PFSK-1 (cell line): ENCODE measurements around the gene PPM1L.

Source experiments
- POLR2AphosphoS5 ChIP-seq: IDR thresholded peaks from 2 replicates; pipeline ENCODE4 v1.6.1; 2012; ENCODE audit warnings: low read depth, mild to moderate bottlenecking, control low read depth, low read length, moderate library complexity
- SIN3A ChIP-seq: IDR thresholded peaks from 2 replicates; pipeline ENCODE4 v1.6.1; 2012; ENCODE audit warnings: mild to moderate bottlenecking, low read length, moderate library complexity, borderline replicate concordance; ENCODE audit not compliant: insufficient read depth
- TAF1 ChIP-seq: IDR thresholded peaks from 2 replicates; pipeline ENCODE4 v1.6.1; 2012; ENCODE audit warnings: low read length, control low read depth, borderline replicate concordance; ENCODE audit not compliant: insufficient read depth
- TF ChIP-seq, protein P1 (sequence below), 2 experiments: IDR thresholded peaks; 2 replicates each; pipeline versions ENCODE4 v1.6.1 to v1.8.0; 2011 to 2012; ENCODE audit warnings: low read depth in 2 of 2, low read length in 2 of 2, control low read depth in 1 of 2, inconsistent platforms in 1 of 2, mild to moderate bottlenecking in 1 of 2, moderate library complexity in 1 of 2; ENCODE audit not compliant: insufficient read depth in 1 of 2

DNA sequence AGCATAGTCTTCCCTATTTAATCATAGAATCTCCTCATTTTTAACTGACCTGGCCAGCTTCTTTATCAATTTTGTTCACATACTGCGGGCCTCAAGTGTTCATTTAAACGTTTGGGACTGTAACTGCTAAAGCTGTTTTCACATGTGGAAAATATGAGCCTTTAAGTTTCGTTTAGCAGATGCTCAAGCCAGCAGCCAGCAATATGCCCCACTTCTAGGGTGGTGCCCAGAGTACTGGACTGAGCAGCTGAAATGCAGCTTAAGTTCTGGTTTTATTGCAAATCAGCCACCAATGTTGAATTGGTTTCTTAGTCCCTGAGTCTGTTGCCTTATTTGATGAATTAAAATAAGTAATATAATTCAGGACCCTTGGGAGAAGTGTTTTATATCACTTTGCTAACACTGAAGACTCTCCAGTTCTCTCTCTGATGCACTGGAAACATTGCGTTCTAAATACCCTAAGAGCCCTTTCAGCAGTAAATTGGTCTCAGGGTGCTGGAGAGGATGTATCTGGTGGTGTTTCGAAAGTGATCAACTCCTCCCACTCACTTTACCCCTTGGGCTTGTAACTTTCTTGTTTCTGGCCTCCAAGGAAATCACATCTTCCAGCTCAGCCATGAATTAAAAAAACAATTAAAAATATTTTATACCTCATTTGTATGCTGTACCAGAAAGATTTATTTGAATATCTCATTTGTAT, 287.5 kb downstream of the PPM1L start:
- TF ChIP-seq, protein P1, sequence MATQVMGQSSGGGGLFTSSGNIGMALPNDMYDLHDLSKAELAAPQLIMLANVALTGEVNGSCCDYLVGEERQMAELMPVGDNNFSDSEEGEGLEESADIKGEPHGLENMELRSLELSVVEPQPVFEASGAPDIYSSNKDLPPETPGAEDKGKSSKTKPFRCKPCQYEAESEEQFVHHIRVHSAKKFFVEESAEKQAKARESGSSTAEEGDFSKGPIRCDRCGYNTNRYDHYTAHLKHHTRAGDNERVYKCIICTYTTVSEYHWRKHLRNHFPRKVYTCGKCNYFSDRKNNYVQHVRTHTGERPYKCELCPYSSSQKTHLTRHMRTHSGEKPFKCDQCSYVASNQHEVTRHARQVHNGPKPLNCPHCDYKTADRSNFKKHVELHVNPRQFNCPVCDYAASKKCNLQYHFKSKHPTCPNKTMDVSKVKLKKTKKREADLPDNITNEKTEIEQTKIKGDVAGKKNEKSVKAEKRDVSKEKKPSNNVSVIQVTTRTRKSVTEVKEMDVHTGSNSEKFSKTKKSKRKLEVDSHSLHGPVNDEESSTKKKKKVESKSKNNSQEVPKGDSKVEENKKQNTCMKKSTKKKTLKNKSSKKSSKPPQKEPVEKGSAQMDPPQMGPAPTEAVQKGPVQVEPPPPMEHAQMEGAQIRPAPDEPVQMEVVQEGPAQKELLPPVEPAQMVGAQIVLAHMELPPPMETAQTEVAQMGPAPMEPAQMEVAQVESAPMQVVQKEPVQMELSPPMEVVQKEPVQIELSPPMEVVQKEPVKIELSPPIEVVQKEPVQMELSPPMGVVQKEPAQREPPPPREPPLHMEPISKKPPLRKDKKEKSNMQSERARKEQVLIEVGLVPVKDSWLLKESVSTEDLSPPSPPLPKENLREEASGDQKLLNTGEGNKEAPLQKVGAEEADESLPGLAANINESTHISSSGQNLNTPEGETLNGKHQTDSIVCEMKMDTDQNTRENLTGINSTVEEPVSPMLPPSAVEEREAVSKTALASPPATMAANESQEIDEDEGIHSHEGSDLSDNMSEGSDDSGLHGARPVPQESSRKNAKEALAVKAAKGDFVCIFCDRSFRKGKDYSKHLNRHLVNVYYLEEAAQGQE (IDR thresholded peaks at IDR 0.05; ENCODE audit: insufficient read depth in 1 of 2, low read depth in 2 of 2, low read length in 2 of 2): no peak
- TF ChIP-seq POLR2AphosphoS5: no peak
- no peak for TF ChIP-seq TAF1
- no peak for TF ChIP-seq SIN3A
